Right lung (tissue), 10 donors: ENCODE results near the gene TJP3. TPM values are rescaled to one million over a fixed set of nuclear protein-coding genes. Genes with fewer than 3 reads are reported as not detected.
"Not testable (repeated sequence)": the region's sequence is repeated elsewhere in the genome, so short reads cannot be mapped to it uniquely, and the experiment has no call there.

Source experiments
- DNase-seq, 2 donors: peaks; one replicate each; pipeline ENCODE4 v3.0.0-alpha.2; 2013
- long read RNA-seq, 8 donors: transcript quantifications; one replicate each; lab custom pipeline, GENCODE V29; 2026
- polyA plus RNA-seq, 5 donors: library from polyadenylated mRNA; unstranded; fragments of 120-200 nt; gene quantifications; one replicate each; pipeline versions ENCODE4 v1.2.1 to v1.2.3, GENCODE V29; 2013; ENCODE audit warnings: inconsistent platforms in 1 of 5, low replicate concordance in 1 of 5; ENCODE audit not compliant: insufficient read length in 5 of 5, insufficient read depth in 1 of 5

TJP3 gene
- polyA plus RNA-seq, result 10 to 100 TPM in 4 of 5 donors, 1 to 10 TPM in 1; 9.4 to 20.0 (median 16.0) TPM
- long read RNA-seq, donor 1, partial matches to known transcripts, result 0 of 5 reads
- long read RNA-seq, donor 1, other reads (novel, unspliced or antisense), result 0 of 5 reads
- long read RNA-seq, donor 2, partial matches to known transcripts, result 0 of 1 reads
- long read RNA-seq, donor 2, other reads (novel, unspliced or antisense), result 0 of 1 reads
- long read RNA-seq, donor 3, partial matches to known transcripts, result 0 of 1 reads
- long read RNA-seq, donor 3, other reads (novel, unspliced or antisense), result 0 of 1 reads
- long read RNA-seq, donor 4, partial matches to known transcripts, result 0 of 2 reads
- long read RNA-seq, donor 4, other reads (novel, unspliced or antisense), result 0 of 2 reads
- long read RNA-seq, donor 5, partial matches to known transcripts, result 0 of 1 reads
- long read RNA-seq, donor 5, other reads (novel, unspliced or antisense), result 0 of 1 reads
- long read RNA-seq, donor 6, partial matches to known transcripts, result 0 of 3 reads
- long read RNA-seq, donor 6, other reads (novel, unspliced or antisense), result 0 of 3 reads
- long read RNA-seq, donor 7, result 0 reads
- long read RNA-seq, donor 8, result 0 reads

- DNase-seq, result no peak
Measured at GRCh38 chr19:3708207-3708931, at the start of gene TJP3. TJP3 (plus strand) TSS chr19:3708384; CDS start chr19:3728433, 20,049 bp downstream.

- no peak for DNase-seq
Measured at GRCh38 chr19:3658870-3659745, 49.1 kb upstream of the TJP3 start.

GRCh38 chr19:3659746-3660112 is 48.5 kb upstream of the TJP3 start:
- no peak for DNase-seq

- no peak for DNase-seq
Measured at GRCh38 chr19:3660493-3661219, 47.5 kb upstream of the TJP3 start.

- DNase-seq, result no peak
Measured at GRCh38 chr19:3661284-3662238, 46.6 kb upstream of the TJP3 start.

GRCh38 chr19:3663838-3664237 is 44.3 kb upstream of the TJP3 start:
- DNase-seq, result no peak

- no peak for DNase-seq
Measured at GRCh38 chr19:3664879-3665642, 43.1 kb upstream of the TJP3 start.

- no peak for DNase-seq
Measured at GRCh38 chr19:3665681-3666544, 42.3 kb upstream of the TJP3 start.

- DNase-seq, result not testable (repeated sequence)
Measured at GRCh38 chr19:3666545-3666856, 41.7 kb upstream of the TJP3 start.

- DNase-seq, result no peak
Measured at GRCh38 chr19:3667037-3667638, 41.0 kb upstream of the TJP3 start.

- DNase-seq, result no peak
Measured at GRCh38 chr19:3667766-3668165, 40.4 kb upstream of the TJP3 start.

GRCh38 chr19:3668331-3669081 is 39.7 kb upstream of the TJP3 start:
- DNase-seq, result no peak

GRCh38 chr19:3669082-3669946 is 38.9 kb upstream of the TJP3 start:
- DNase-seq, result no peak

GRCh38 chr19:3669947-3670795 is 38.0 kb upstream of the TJP3 start:
- DNase-seq, result no peak
